OCI-LY7 (cell line): ENCODE measurements around the gene C1orf210. TPM values are rescaled to one million over a fixed set of nuclear protein-coding genes. Genes with fewer than 3 reads are reported as not detected.

Experiments
- BruUV-seq: library from RNA; stranded (reverse); fragments of 400-500 nt; replicated peaks from 2 replicates; lab custom pipeline; 2021; lab: Mats Ljungman, UMichigan
- CTCF ChIA-PET: fragments of 300-600 bp; sonication (Branson Sonifier 250); formaldehyde crosslinking; loops from one replicate; lab custom pipeline; 2022; ENCODE audit warnings: antibody characterized with exemption; ENCODE audit not compliant: unreplicated experiment; lab: Charles Lee
- POLR2A ChIA-PET: fragments of 300-600 bp; sonication (Branson Sonifier 250); formaldehyde crosslinking; loops from one replicate; lab custom pipeline; 2022; ENCODE audit warnings: antibody characterized with exemption; lab: Charles Lee
- DNase-seq: peaks from one replicate; pipeline ENCODE4 v3.0.0-alpha.2; 2015; ENCODE audit warnings: low spot score
- H2AFZ ChIP-seq: fragments of 200-600 bp; sonication (generic), shearing (Covaris generic); 2 replicates; pipeline ENCODE4 v1.6.1; 2014; ENCODE audit warnings: mild to moderate bottlenecking, antibody characterized with exemption, low read length, moderate library complexity
- H3K27ac ChIP-seq: fragments of 200-600 bp; sonication (generic); 2 replicates; pipeline ENCODE4 v1.5.1; 2014; ENCODE audit warnings: mixed run types, low read depth, mild to moderate bottlenecking, moderate library complexity, low read length, inconsistent platforms; ENCODE audit not compliant: poor library complexity, severe bottlenecking
- H3K36me3 ChIP-seq: fragments of 200-600 bp; sonication (generic); 2 replicates; pipeline ENCODE4 v1.6.1; 2014; ENCODE audit warnings: mild to moderate bottlenecking, antibody characterized with exemption, low read length, moderate library complexity, mixed read lengths; ENCODE audit not compliant: insufficient read depth
- H3K4me1 ChIP-seq: fragments of 200-600 bp; sonication (generic); 2 replicates; pipeline ENCODE4 v1.5.1; 2014; ENCODE audit warnings: mild to moderate bottlenecking, low read length; ENCODE audit not compliant: insufficient read depth, poor library complexity, severe bottlenecking
- H3K4me2 ChIP-seq: fragments of 200-600 bp; sonication (generic); 2 replicates; pipeline ENCODE4 v1.6.1; 2014; ENCODE audit warnings: mild to moderate bottlenecking, low read length
- H3K4me3 ChIP-seq: fragments of 200-600 bp; sonication (generic); 2 replicates; pipeline ENCODE4 v1.5.1; 2014; ENCODE audit warnings: mild to moderate bottlenecking, low read depth, low read length; ENCODE audit not compliant: poor library complexity, severe bottlenecking
- H3K79me2 ChIP-seq: fragments of 200-600 bp; sonication (generic); 2 replicates; pipeline ENCODE4 v1.6.1; 2016; ENCODE audit warnings: low read depth, mild to moderate bottlenecking, low read length, moderate library complexity, mixed read lengths; ENCODE audit not compliant: insufficient read depth
- H3K9me2 ChIP-seq: fragments of 200-600 bp; sonication (generic); 2 replicates; pipeline ENCODE4 v1.6.1; 2016; ENCODE audit warnings: mild to moderate bottlenecking, low read length, mixed read lengths; ENCODE audit not compliant: insufficient read depth
- H3K9me3 ChIP-seq: fragments of 200-600 bp; sonication (generic); 2 replicates; pipeline ENCODE4 v1.6.1; 2014; ENCODE audit warnings: mild to moderate bottlenecking, mixed run types, low read length, mixed read lengths
- H4K20me1 ChIP-seq: fragments of 200-600 bp; sonication (generic); 2 replicates; pipeline ENCODE4 v1.6.1; 2014; ENCODE audit warnings: mild to moderate bottlenecking, antibody characterized with exemption, low read length, moderate library complexity, mixed read lengths; ENCODE audit not compliant: insufficient read depth
- EZH2phosphoT487 ChIP-seq: fragments of 200-600 bp; sonication (generic); IDR thresholded peaks from 2 replicates; pipeline ENCODE4 v1.6.1; 2018; ENCODE audit warnings: low read depth, borderline replicate concordance, mild to moderate bottlenecking, mixed run types, antibody characterized with exemption, low read length, moderate library complexity, mixed read lengths
- intact Hi-C: fragments of 100-400 bp; cut with micrococcal nuclease; formaldehyde crosslinking; loops from one replicate; pipeline ENCODE4 v1.10.0; 2022; ENCODE audit not compliant: unreplicated experiment
- total RNA-seq, 2 experiments: library from RNA; depleted of rRNA in 1 of 2; stranded (reverse); fragments of >200 nt in 1 of 2; shearing (Covaris generic) in 1 of 2; gene quantifications; 2 replicates each; pipeline ENCODE4 v1.2.3, GENCODE V29; 2014 to 2022
- TF ChIP-seq, protein P1 (sequence below): fragments of 200-600 bp; sonication (generic); conservative IDR thresholded peaks from 2 replicates; pipeline ENCODE4 v1.5.1; 2014; ENCODE audit warnings: mild to moderate bottlenecking, antibody characterized with exemption, low read length, moderate library complexity, mixed read lengths

C1orf210 gene
- total RNA-seq, 2 experiments from 2014 or later: not detected

DNA sequence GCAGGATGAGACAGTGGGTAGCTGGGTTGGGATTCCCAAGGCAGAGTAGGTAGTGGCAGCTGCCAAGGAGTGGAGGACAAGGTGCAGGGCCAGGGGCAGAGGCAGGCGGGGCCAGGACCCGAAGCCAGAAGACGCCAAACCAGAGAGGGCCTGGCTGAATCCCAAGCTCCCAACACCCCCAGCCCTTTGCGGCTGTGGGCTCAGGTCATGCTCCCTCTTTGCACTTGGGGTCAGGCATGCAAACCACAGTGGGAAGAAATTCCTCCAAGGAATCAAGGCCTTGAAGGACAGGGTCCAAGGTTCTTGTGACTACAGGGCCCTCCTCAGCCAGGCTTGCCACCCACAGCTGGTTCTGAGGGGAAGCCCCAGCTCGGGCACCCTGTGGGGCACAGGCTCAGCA, 6.2 kb downstream of the C1orf210 start:
- Histone ChIP-seq H3K4me1 (peaks cover 7% of the 10 kb centered on the region), H3K79me2 (no peaks in the 10 kb centered on the region), H4K20me1 (no peaks in the 10 kb centered on the region), H2AFZ (no peak overlapping the region), H3K4me2 (no peak overlapping the region), H3K9me2 (no peaks in the 10 kb centered on the region), H3K27ac (no peak overlapping the region), H3K9me3 (no peaks in the 10 kb centered on the region), H3K4me3 (no peak overlapping the region), H3K36me3 (no peaks in the 10 kb centered on the region)
- ChIA-PET CTCF (no interaction called here), POLR2A (no interaction called here)
- no peak for DNase-seq
- intact Hi-C loops: no loop called here
- no TSS peak for BruUV-seq
- TF ChIP-seq EZH2phosphoT487: no peak
- TF ChIP-seq, protein P1, sequence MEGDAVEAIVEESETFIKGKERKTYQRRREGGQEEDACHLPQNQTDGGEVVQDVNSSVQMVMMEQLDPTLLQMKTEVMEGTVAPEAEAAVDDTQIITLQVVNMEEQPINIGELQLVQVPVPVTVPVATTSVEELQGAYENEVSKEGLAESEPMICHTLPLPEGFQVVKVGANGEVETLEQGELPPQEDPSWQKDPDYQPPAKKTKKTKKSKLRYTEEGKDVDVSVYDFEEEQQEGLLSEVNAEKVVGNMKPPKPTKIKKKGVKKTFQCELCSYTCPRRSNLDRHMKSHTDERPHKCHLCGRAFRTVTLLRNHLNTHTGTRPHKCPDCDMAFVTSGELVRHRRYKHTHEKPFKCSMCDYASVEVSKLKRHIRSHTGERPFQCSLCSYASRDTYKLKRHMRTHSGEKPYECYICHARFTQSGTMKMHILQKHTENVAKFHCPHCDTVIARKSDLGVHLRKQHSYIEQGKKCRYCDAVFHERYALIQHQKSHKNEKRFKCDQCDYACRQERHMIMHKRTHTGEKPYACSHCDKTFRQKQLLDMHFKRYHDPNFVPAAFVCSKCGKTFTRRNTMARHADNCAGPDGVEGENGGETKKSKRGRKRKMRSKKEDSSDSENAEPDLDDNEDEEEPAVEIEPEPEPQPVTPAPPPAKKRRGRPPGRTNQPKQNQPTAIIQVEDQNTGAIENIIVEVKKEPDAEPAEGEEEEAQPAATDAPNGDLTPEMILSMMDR: no peak

DNA sequence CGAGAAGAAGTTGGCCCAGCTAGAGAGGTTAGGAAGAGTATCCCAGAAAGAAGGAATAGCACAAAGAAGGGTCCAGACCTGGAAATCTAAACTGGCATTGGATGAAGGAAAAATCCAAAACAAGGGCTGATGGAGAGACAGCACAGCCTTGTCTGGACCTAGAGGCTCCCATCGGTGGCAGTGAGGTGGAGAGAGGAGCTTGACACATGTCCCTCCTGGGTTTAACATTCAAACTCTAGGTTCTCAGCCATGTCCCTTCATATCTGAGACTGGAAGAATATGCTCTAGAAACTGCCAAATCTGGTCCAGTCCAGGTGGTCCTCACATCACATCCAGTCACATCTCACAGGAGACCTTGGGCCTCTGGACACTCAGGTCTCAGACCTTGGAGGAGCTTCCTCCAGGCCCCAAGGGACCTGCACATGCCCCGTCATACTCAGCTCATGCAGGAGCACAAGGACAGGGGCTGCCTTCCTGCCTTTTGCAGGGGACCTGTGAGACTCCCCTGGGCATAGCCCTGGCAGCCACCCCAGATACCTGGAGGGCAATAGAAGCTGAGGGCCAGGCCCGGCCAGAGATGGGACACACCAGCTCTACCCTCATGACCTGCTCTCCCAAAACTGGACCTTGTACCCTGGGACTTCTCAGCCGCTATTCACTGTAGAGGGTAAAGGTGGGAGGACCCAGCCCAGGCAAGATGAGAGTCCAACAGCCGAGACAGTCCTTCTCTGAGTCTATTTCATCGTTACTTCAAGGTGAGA, 8.1 kb downstream of the C1orf210 start:
- DNase-seq: no peak
- TF ChIP-seq EZH2phosphoT487: no peak
- TF ChIP-seq, protein P1: no peak
- Histone ChIP-seq H2AFZ (no peak overlapping the region), H3K36me3 (no peaks in the 10 kb centered on the region), H3K9me2 (no peaks in the 10 kb centered on the region), H3K4me3 (no peak overlapping the region), H4K20me1 (no peaks in the 10 kb centered on the region), H3K9me3 (no peaks in the 10 kb centered on the region), H3K4me1 (peaks cover 10% of the 10 kb centered on the region), H3K79me2 (no peaks in the 10 kb centered on the region), H3K27ac (no peak overlapping the region), H3K4me2 (no peak overlapping the region)
- POLR2A ChIA-PET: no interaction called here
- BruUV-seq: no TSS peak
- CTCF ChIA-PET: no interaction called here
- intact Hi-C loops: no loop called here

DNA sequence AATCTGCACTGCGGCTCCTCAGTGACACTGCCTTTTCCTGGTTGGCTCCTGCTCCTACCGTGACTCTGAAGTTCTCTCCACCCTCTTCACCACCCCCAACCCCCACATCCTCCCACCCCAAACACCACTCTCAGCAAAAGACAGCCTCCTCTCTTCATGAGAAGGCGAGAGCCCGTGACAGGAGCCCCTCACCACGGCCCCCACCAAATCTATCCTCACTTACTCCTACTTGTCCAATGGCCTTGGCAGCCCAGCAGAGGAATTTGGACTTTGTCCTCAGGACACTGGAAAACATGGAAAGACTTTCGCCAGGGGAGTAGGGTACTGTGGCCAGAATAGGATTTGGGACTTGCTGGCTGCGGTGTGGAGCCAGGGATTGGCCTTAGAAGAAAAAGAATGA, 8.7 kb downstream of the C1orf210 start:
- ChIA-PET CTCF (no interaction called here), POLR2A (no interaction called here)
- Histone ChIP-seq H3K9me2 (no peaks in the 10 kb centered on the region), H3K27ac (no peak overlapping the region), H3K79me2 (no peaks in the 10 kb centered on the region), H3K4me2 (no peak overlapping the region), H2AFZ (no peak overlapping the region), H3K4me3 (no peak overlapping the region), H3K36me3 (no peaks in the 10 kb centered on the region), H3K9me3 (no peaks in the 10 kb centered on the region), H4K20me1 (no peaks in the 10 kb centered on the region), H3K4me1 (peaks cover 10% of the 10 kb centered on the region)
- BruUV-seq: no TSS peak
- TF ChIP-seq EZH2phosphoT487: no peak
- TF ChIP-seq, protein P1: no peak
- intact Hi-C loops: no loop called here
- DNase-seq: no peak
